SK-N-SH treated with all-trans-retinoic acid at 6 μM for 48 hours (cell line): ENCODE measurements around the gene VDAC1.

Experiments used
- ATAC-seq: fragments of 200-7000 bp; cut with Tn5 transposase; 3 replicates; pipeline ENCODE4 v1.9.1; 2020; ENCODE audit warnings: mild to moderate bottlenecking, moderate library complexity
- BACH2 ChIP-seq: fragments of 250-450 bp; sonication (Bioruptor Pico); IDR thresholded peaks from 2 replicates; pipeline ENCODE4 v1.9.0; 2021; ENCODE audit warnings: mild to moderate bottlenecking, borderline replicate concordance
- CREB5 ChIP-seq: fragments of 250-450 bp; sonication (Bioruptor Pico); IDR thresholded peaks from 2 replicates; pipeline ENCODE4 v1.5.1; 2020; ENCODE audit warnings: low read depth, mild to moderate bottlenecking, moderate library complexity
- CSRNP3 ChIP-seq: fragments of 250-450 bp; sonication (Bioruptor Pico); IDR thresholded peaks from 2 replicates; pipeline ENCODE4 v1.5.1; 2021; ENCODE audit warnings: mild to moderate bottlenecking, moderate library complexity
- ESRRG ChIP-seq: fragments of 250-450 bp; sonication (Bioruptor Pico); IDR thresholded peaks from 2 replicates; pipeline ENCODE4 v1.6.1; 2021; ENCODE audit warnings: mild to moderate bottlenecking
- ISL1 ChIP-seq: fragments of 250-450 bp; sonication (Bioruptor Pico); IDR thresholded peaks from 2 replicates; pipeline ENCODE4 v2.1.2; 2022; ENCODE audit warnings: mild to moderate bottlenecking, moderate library complexity
- PATZ1 ChIP-seq: fragments of 250-450 bp; sonication (Bioruptor Pico); IDR thresholded peaks from 2 replicates; pipeline ENCODE4 v1.8.0; 2020; ENCODE audit warnings: mild to moderate bottlenecking, moderate library complexity, borderline replicate concordance
- POU6F1 ChIP-seq: fragments of 250-450 bp; sonication (Bioruptor Pico); IDR thresholded peaks from 2 replicates; pipeline ENCODE4 v1.8.0; 2021; ENCODE audit warnings: low read depth, mild to moderate bottlenecking, moderate library complexity, borderline replicate concordance
- PPARA ChIP-seq: fragments of 250-450 bp; sonication (Bioruptor Pico); IDR thresholded peaks from 2 replicates; pipeline ENCODE4 v1.5.0; 2020; ENCODE audit warnings: mild to moderate bottlenecking, borderline replicate concordance
- SNAI2 ChIP-seq: fragments of 250-450 bp; sonication (Bioruptor Pico); IDR thresholded peaks from 2 replicates; pipeline ENCODE4 v1.5.0; 2020; ENCODE audit warnings: mild to moderate bottlenecking, moderate library complexity
- TCF4 ChIP-seq: fragments of 250-450 bp; sonication (Bioruptor Pico); IDR thresholded peaks from 2 replicates; pipeline ENCODE4 v1.8.0; 2021; ENCODE audit warnings: mild to moderate bottlenecking, moderate library complexity, borderline replicate concordance
- TOX ChIP-seq: fragments of 250-450 bp; sonication (Bioruptor Pico); IDR thresholded peaks from 2 replicates; pipeline ENCODE4 v1.8.0; 2021; ENCODE audit warnings: mild to moderate bottlenecking, moderate library complexity, borderline replicate concordance
- ZC3H10 ChIP-seq: fragments of 250-450 bp; sonication (Bioruptor Pico); IDR thresholded peaks from 2 replicates; pipeline ENCODE4 v1.5.1; 2021; ENCODE audit warnings: mild to moderate bottlenecking, moderate library complexity
- ZFP3 ChIP-seq: fragments of 250-450 bp; sonication (Bioruptor Pico); IDR thresholded peaks from 2 replicates; pipeline ENCODE4 v1.5.0; 2020; ENCODE audit warnings: mild to moderate bottlenecking, moderate library complexity
- ZFP30 ChIP-seq: fragments of 450-650 bp; formaldehyde crosslinking; IDR thresholded peaks from 2 replicates; pipeline ENCODE4 v1.5.0; 2022; ENCODE audit warnings: mild to moderate bottlenecking, moderate library complexity
- ZNF565 ChIP-seq: fragments of 450-650 bp; formaldehyde crosslinking; conservative IDR thresholded peaks from 2 replicates; pipeline ENCODE4 v1.5.0; 2020; ENCODE audit warnings: low read depth, mild to moderate bottlenecking, moderate library complexity
- ZNF8 ChIP-seq: fragments of 450-650 bp; formaldehyde crosslinking; IDR thresholded peaks from 2 replicates; pipeline ENCODE4 v1.5.0; 2020; ENCODE audit warnings: mild to moderate bottlenecking, moderate library complexity
- TF ChIP-seq, protein P1 (sequence below): fragments of 250-450 bp; sonication (Bioruptor Pico); IDR thresholded peaks from 2 replicates; pipeline ENCODE4 v1.5.0; 2020; ENCODE audit warnings: mild to moderate bottlenecking, moderate library complexity

Gene VDAC1

GRCh38 chr5:133994297-133994989 lies 10.3 kb downstream of the VDAC1 start:
- TF ChIP-seq SNAI2 (CRISPR knock-in tag): no peak
- ATAC-seq: no peak

GRCh38 chr5:133993185-133993936 lies 11.4 kb downstream of the VDAC1 start:
- ATAC-seq: peak; percentile 75
- TF ChIP-seq CSRNP3 (CRISPR knock-in tag) (no peak), ISL1 (CRISPR knock-in tag) (no peak), TCF4 (CRISPR knock-in tag) (no peak), CREB5 (no peak)
- TF ChIP-seq, protein P1, sequence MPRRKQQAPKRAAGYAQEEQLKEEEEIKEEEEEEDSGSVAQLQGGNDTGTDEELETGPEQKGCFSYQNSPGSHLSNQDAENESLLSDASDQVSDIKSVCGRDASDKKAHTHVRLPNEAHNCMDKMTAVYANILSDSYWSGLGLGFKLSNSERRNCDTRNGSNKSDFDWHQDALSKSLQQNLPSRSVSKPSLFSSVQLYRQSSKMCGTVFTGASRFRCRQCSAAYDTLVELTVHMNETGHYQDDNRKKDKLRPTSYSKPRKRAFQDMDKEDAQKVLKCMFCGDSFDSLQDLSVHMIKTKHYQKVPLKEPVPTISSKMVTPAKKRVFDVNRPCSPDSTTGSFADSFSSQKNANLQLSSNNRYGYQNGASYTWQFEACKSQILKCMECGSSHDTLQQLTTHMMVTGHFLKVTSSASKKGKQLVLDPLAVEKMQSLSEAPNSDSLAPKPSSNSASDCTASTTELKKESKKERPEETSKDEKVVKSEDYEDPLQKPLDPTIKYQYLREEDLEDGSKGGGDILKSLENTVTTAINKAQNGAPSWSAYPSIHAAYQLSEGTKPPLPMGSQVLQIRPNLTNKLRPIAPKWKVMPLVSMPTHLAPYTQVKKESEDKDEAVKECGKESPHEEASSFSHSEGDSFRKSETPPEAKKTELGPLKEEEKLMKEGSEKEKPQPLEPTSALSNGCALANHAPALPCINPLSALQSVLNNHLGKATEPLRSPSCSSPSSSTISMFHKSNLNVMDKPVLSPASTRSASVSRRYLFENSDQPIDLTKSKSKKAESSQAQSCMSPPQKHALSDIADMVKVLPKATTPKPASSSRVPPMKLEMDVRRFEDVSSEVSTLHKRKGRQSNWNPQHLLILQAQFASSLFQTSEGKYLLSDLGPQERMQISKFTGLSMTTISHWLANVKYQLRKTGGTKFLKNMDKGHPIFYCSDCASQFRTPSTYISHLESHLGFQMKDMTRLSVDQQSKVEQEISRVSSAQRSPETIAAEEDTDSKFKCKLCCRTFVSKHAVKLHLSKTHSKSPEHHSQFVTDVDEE (CRISPR knock-in tag): no peak

- TF ChIP-seq ZNF8 (CRISPR knock-in tag) (no peak), TOX (no peak), ZC3H10 (CRISPR knock-in tag) (no peak), PPARA (no peak)
- no peak for ATAC-seq
Measured at GRCh38 chr5:133992429-133993155, 12.2 kb downstream of the VDAC1 start.

GRCh38 chr5:133991171-133991910 lies 13.4 kb downstream of the VDAC1 start:
- no peak for ATAC-seq
- TF ChIP-seq PATZ1 (CRISPR knock-in tag) (no peak), ZFP3 (CRISPR knock-in tag) (no peak), ZFP30 (no peak), TOX (no peak), ISL1 (CRISPR knock-in tag) (no peak), TCF4 (CRISPR knock-in tag) (no peak), ESRRG (CRISPR knock-in tag) (no peak), ZNF565 (CRISPR knock-in tag) (no peak), ZNF8 (CRISPR knock-in tag) (no peak), BACH2 (CRISPR knock-in tag) (no peak), POU6F1 (CRISPR knock-in tag) (no peak), PPARA (no peak), CSRNP3 (CRISPR knock-in tag) (no peak)
- TF ChIP-seq, protein P1 (CRISPR knock-in tag): no peak
